ENCODE results near the gene CNEP1R1. TPM values are rescaled to one million over a fixed set of nuclear protein-coding genes. Genes with fewer than 3 reads are reported as not detected.

The CNEP1R1 gene
- total RNA-seq, 4 donors from 2014 or later: 11.7 to 24.9 (median 16.1) TPM

GRCh38 chr16:50065241-50065623 is 40.2 kb downstream of the CNEP1R1 start:
- DNase-seq: no peak
- in situ Hi-C loops (cut with MboI; ENCODE audit: low sequenced_read_pairs in 4 of 4) (loop anchor here in 1 of 4 donors (10.0 kb wide), 1 partner anchor 80 kb away; no protein-coding TSS in a partner anchor), intact Hi-C loops (cut with DNase I; ENCODE audit: low total_unique reads) (loop anchor here (10.0 kb wide), 1 partner anchor 680 kb away; the partner anchor contains the start of gene CYLD)
- no peak for TF ChIP-seq POLR2A (IDR thresholded peaks at IDR 0.05)
- TF ChIP-seq, protein P1, sequence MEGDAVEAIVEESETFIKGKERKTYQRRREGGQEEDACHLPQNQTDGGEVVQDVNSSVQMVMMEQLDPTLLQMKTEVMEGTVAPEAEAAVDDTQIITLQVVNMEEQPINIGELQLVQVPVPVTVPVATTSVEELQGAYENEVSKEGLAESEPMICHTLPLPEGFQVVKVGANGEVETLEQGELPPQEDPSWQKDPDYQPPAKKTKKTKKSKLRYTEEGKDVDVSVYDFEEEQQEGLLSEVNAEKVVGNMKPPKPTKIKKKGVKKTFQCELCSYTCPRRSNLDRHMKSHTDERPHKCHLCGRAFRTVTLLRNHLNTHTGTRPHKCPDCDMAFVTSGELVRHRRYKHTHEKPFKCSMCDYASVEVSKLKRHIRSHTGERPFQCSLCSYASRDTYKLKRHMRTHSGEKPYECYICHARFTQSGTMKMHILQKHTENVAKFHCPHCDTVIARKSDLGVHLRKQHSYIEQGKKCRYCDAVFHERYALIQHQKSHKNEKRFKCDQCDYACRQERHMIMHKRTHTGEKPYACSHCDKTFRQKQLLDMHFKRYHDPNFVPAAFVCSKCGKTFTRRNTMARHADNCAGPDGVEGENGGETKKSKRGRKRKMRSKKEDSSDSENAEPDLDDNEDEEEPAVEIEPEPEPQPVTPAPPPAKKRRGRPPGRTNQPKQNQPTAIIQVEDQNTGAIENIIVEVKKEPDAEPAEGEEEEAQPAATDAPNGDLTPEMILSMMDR (IDR thresholded peaks at IDR 0.05 in 4 of 5, conservative IDR thresholded peaks at IDR 0.05 in 1 of 5): no peak
- no peaks in the 10 kb centered on the region for H3K9me3 ChIP-seq
- H3K27ac ChIP-seq: peak overlapping the region; percentile 91 to 99 (median 94)
- H3K27me3 ChIP-seq: no peaks in the 10 kb centered on the region
- H3K4me1 ChIP-seq: peaks cover 19 to 27% of the 10 kb centered on the region in 2 donors
- peaks cover 0 to 16% of the 10 kb centered on the region in 2 donors for H3K36me3 ChIP-seq
- no peak for ATAC-seq
- H3K4me3 ChIP-seq: peak overlapping the region; percentile 85 to 99 (median 85)

GRCh38 chr16:50065624-50066481 is 40.8 kb downstream of the CNEP1R1 start, which contains the start of gene HEATR3:
HEATR3 (plus strand) TSS chr16:50065970; CDS start chr16:50066132, 162 bp downstream.
- Histone ChIP-seq H3K36me3 (peaks cover 0 to 23% of the 10 kb centered on the region in 2 donors), H3K4me3 (peak within 1 kb of the TSS; percentile 85 to 99 (median 85)), H3K27me3 (no peaks in the 10 kb centered on the region), H3K27ac (peak within 1 kb of the TSS; percentile 91 to 99 (median 94)), H3K9me3 (no peaks in the 10 kb centered on the region), H3K4me1 (peaks cover 19 to 27% of the 10 kb centered on the region in 2 donors)
- in situ Hi-C loops (cut with MboI; ENCODE audit: low sequenced_read_pairs in 4 of 4) (loop anchor here in 1 of 4 donors (10.0 kb wide), 1 partner anchor 79 kb away; no protein-coding TSS in a partner anchor), intact Hi-C loops (cut with DNase I; ENCODE audit: low total_unique reads) (loop anchor here (1.0 to 10.0 kb wide), 3 partner anchors 41 to 679 kb away; partner anchors contain the start of genes CNEP1R1, CYLD and TENT4B)
- ATAC-seq (peak; percentile 97 to 98), DNase-seq (peak; percentile 79 to 89)
- peak; percentile 56 to 61 for TF ChIP-seq POLR2A (IDR thresholded peaks at IDR 0.05)
- TF ChIP-seq, protein P1 (IDR thresholded peaks at IDR 0.05 in 4 of 5, conservative IDR thresholded peaks at IDR 0.05 in 1 of 5): no peak

- H3K4me1 ChIP-seq: peaks cover 19 to 27% of the 10 kb centered on the region in 2 donors
- H3K27ac ChIP-seq: peak overlapping the region; percentile 91 to 99 (median 94)
- in situ Hi-C loops (cut with MboI; ENCODE audit: low sequenced_read_pairs in 4 of 4): loop anchor here in 1 of 4 donors (10.0 kb wide), 1 partner anchor 78 kb away; no protein-coding TSS in a partner anchor
- no peaks in the 10 kb centered on the region for H3K27me3 ChIP-seq
- no peak for ATAC-seq
- peak overlapping the region; percentile 85 to 99 (median 85) for H3K4me3 ChIP-seq
- TF ChIP-seq, protein P1 (IDR thresholded peaks at IDR 0.05 in 4 of 5, conservative IDR thresholded peaks at IDR 0.05 in 1 of 5): peak in 1 of 5 experiments; percentile 10
- TF ChIP-seq POLR2A (IDR thresholded peaks at IDR 0.05): no peak
- H3K9me3 ChIP-seq: no peaks in the 10 kb centered on the region
- peaks cover 0 to 31% of the 10 kb centered on the region in 2 donors for H3K36me3 ChIP-seq
- intact Hi-C loops (cut with DNase I; ENCODE audit: low total_unique reads): loop anchor here (1.0 to 10.0 kb wide), 3 partner anchors 41 to 678 kb away; partner anchors contain the start of genes CNEP1R1, CYLD and TENT4B
- no peak for DNase-seq
These were observed 41.7 kb downstream of the CNEP1R1 start for GRCh38 chr16:50066482-50067289.

GRCh38 chr16:50067290-50067853 is 42.3 kb downstream of the CNEP1R1 start:
- intact Hi-C loops (cut with DNase I; ENCODE audit: low total_unique reads): loop anchor here (2.0 to 10.0 kb wide), 2 partner anchors 85 to 677 kb away; partner anchors contain the start of genes CYLD and TENT4B
- no peak for DNase-seq
- no peak for TF ChIP-seq POLR2A (IDR thresholded peaks at IDR 0.05)
- TF ChIP-seq, protein P1 (IDR thresholded peaks at IDR 0.05 in 4 of 5, conservative IDR thresholded peaks at IDR 0.05 in 1 of 5): no peak
- Histone ChIP-seq H3K4me1 (peaks cover 19 to 27% of the 10 kb centered on the region in 2 donors), H3K36me3 (peaks cover 0 to 31% of the 10 kb centered on the region in 2 donors), H3K4me3 (peak overlapping the region in 1 of 4 donors; percentile 85), H3K27ac (no peak overlapping the region), H3K27me3 (no peaks in the 10 kb centered on the region), H3K9me3 (no peaks in the 10 kb centered on the region)
- in situ Hi-C loops (cut with MboI; ENCODE audit: low sequenced_read_pairs in 4 of 4): loop anchor here in 1 of 4 donors (10.0 kb wide), 1 partner anchor 77 kb away; no protein-coding TSS in a partner anchor
- no peak for ATAC-seq
